ENCODE results near the gene RNASE12. TPM values are rescaled to one million over a fixed set of nuclear protein-coding genes. Genes with fewer than 3 reads are reported as not detected.
"Not testable (repeated sequence)": the region's sequence is repeated elsewhere in the genome, so short reads cannot be mapped to it uniquely, and the experiment has no call there.

RNASE12 gene
- total and polyA plus RNA-seq, 9 of the 15 experiments (the other 6 are each of a cell fraction or from before 2014, with no cell fraction given) = 0.24 TPM; not detected in 8

GRCh38 chr14:20619688-20620087 is 28.5 kb upstream of the RNASE12 start:
- H3K9ac ChIP-seq (ENCODE audit: insufficient read depth in 1 of 2, low read depth in 2 of 2, low read length in 2 of 2); H3K79me2 ChIP-seq (ENCODE audit: control insufficient read depth, insufficient read depth, low read length); H3K27ac ChIP-seq (ENCODE audit: extremely low read depth, low read depth, low read length); H3K9me3 ChIP-seq (replicated peaks; ENCODE audit: control insufficient read depth, insufficient read depth, low read depth, low read length); BruUV-seq (replicated peaks); H4K20me1 ChIP-seq (replicated peaks; ENCODE audit: control insufficient read depth, insufficient read depth, low read length); H3K4me2 ChIP-seq (ENCODE audit: insufficient read depth, low read length); FAIRE-seq; intact Hi-C loops (cut with micrococcal nuclease); in situ Hi-C loops (cut with MboI); H3K36me3 ChIP-seq (ENCODE audit: control insufficient read depth, insufficient read depth, low read length); H2AFZ ChIP-seq (ENCODE audit: low read depth, low read length); H3K27me3 ChIP-seq (ENCODE audit: control insufficient read depth in 2 of 2, insufficient read depth in 2 of 2, low read length in 2 of 2); H3K9me1 ChIP-seq (ENCODE audit: control insufficient read depth, insufficient read depth, low read length); CTCF ChIA-PET (ENCODE audit: low intra/inter-chr PET ratio); DNase-seq (ENCODE audit: extremely low read depth in 1 of 4, low spot score in 3 of 4); ATAC-seq; H3K4me3 ChIP-seq; POLR2A ChIA-PET: not testable (repeated sequence)
- TF ChIP-seq KDM1A (IDR thresholded peaks at IDR 0.05) (peak in 1 of 2 experiments; percentile 64; a peak in 2 of 4 replicates), TBP (optimal IDR thresholded peaks at IDR 0.05; ENCODE audit: low read depth, low read length) (peak; percentile 25)
- peaks cover 12% of the 10 kb centered on the region in 2 experiments; a peak in 4 of 5 replicates for H3K4me1 ChIP-seq (replicated peaks in 1 of 2; ENCODE audit: control insufficient read depth in 2 of 2, insufficient read depth in 2 of 2, low read length in 2 of 2)
- 12% methylated on average over 5 of the region's 6 CpGs for WGBS (ENCODE audit: insufficient coverage, low coverage, missing lambda C conversion rate)

DNA sequence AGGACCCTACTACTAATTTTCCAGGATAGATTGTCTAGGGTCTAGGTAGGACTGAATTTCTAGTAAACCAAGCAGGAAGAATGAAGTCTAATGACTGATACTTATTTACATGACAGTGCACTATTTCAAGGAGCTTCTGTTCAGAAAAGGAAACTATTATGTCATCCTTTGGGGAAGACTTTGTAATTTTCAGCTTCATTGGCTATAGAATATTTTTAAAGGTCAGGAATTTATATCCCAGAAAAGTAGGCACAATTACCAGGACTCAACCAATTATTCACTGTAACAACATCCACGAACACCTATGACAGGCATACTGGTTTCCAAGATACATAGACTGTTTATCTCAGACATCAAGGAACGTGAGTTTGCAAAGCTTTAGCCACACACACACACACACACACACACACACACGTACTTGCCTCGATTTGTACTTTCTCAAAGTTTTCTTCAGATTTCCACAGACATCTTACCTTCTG is 27.1 kb upstream of the RNASE12 start:
- 0% methylated on average over 4 of the region's 4 CpGs for WGBS (ENCODE audit: insufficient coverage, low coverage, missing lambda C conversion rate)
- in situ Hi-C loops (cut with MboI) = no loop called here
- H3K36me3 ChIP-seq (ENCODE audit: control insufficient read depth, insufficient read depth, low read length) = no peaks in the 10 kb centered on the region
- no peaks in the 10 kb centered on the region for H3K79me2 ChIP-seq (ENCODE audit: control insufficient read depth, insufficient read depth, low read length)
- no peak overlapping the region for H2AFZ ChIP-seq (ENCODE audit: low read depth, low read length)
- no peaks in the 10 kb centered on the region for H3K9me3 ChIP-seq (replicated peaks; ENCODE audit: control insufficient read depth, insufficient read depth, low read depth, low read length)
- no peak overlapping the region for H3K4me3 ChIP-seq
- H3K4me2 ChIP-seq (ENCODE audit: insufficient read depth, low read length) = peak overlapping the region; percentile 52
- H3K27ac ChIP-seq (ENCODE audit: extremely low read depth, low read depth, low read length) = peak overlapping the region; percentile 57; the same call in 1 of the 3 replicates
- H3K27me3 ChIP-seq (ENCODE audit: control insufficient read depth in 2 of 2, insufficient read depth in 2 of 2, low read length in 2 of 2) = no peaks in the 10 kb centered on the region
- ATAC-seq = no peak
- ChIA-PET CTCF (ENCODE audit: low intra/inter-chr PET ratio) (interaction anchor here (0.7 kb wide), 1 partner anchor 238 kb away, joined by 3 read pairs; no protein-coding TSS in a partner anchor), POLR2A (no interaction called here)
- H3K4me1 ChIP-seq (replicated peaks in 1 of 2; ENCODE audit: control insufficient read depth in 2 of 2, insufficient read depth in 2 of 2, low read length in 2 of 2) = peaks cover 12% of the 10 kb centered on the region in 2 experiments; a peak in 4 of 5 replicates
- no TSS peak for BruUV-seq (replicated peaks)
- DNase-seq (ENCODE audit: extremely low read depth in 1 of 4, low spot score in 3 of 4) = peak in 1 of 4 experiments; percentile 28
- no peak overlapping the region for H3K9ac ChIP-seq (ENCODE audit: insufficient read depth in 1 of 2, low read depth in 2 of 2, low read length in 2 of 2)
- FAIRE-seq = no peak
- H3K9me1 ChIP-seq (ENCODE audit: control insufficient read depth, insufficient read depth, low read length) = no peaks in the 10 kb centered on the region
- intact Hi-C loops (cut with micrococcal nuclease) = no loop called here
- H4K20me1 ChIP-seq (replicated peaks; ENCODE audit: control insufficient read depth, insufficient read depth, low read length) = no peaks in the 10 kb centered on the region
- TF ChIP-seq ZNF134 (CRISPR knock-in tag; conservative IDR thresholded peaks at IDR 0.05) (no peak), ID3 (CRISPR knock-in tag; IDR thresholded peaks at IDR 0.05) (no peak), ID3 (tag; IDR thresholded peaks at IDR 0.05) (no peak), NR3C1 (CRISPR knock-in tag; IDR thresholded peaks at IDR 0.05) (no peak), SRSF1 (IDR thresholded peaks at IDR 0.05; ENCODE audit: low read depth, low read length) (no peak), GABPB1 (CRISPR knock-in tag; IDR thresholded peaks at IDR 0.05) (no peak), HNRNPUL1 (IDR thresholded peaks at IDR 0.05; ENCODE audit: low read length) (no peak), PYGO2 (tag; IDR thresholded peaks at IDR 0.05) (no peak), MEF2D (tag; conservative IDR thresholded peaks at IDR 0.05; ENCODE audit: low read depth) (0 out of 2 replicates have a peak, but pooled peaks have one; percentile 34), GMEB1 (CRISPR knock-in tag; IDR thresholded peaks at IDR 0.05) (no peak), MYBL2 (IDR thresholded peaks at IDR 0.05; ENCODE audit: low read depth) (no peak), MYBL2 (CRISPR knock-in tag; IDR thresholded peaks at IDR 0.05; ENCODE audit: borderline replicate concordance) (no peak), ETV5 (CRISPR knock-in tag; IDR thresholded peaks at IDR 0.05; ENCODE audit: low read depth) (no peak), MAFK (IDR thresholded peaks at IDR 0.05; ENCODE audit: low read length) (peak; percentile 63; the same call in 1 of the 2 replicates)

Data from K562 (cell line).